GM12873 (cell line): Measurements from ENCODE around the gene SMC6.

Source experiments
- TF ChIP-seq, protein P1 (sequence below): IDR thresholded peaks from 2 replicates; pipeline ENCODE4 v1.5.1; 2012; ENCODE audit warnings: low read depth, mild to moderate bottlenecking, moderate library complexity, low read length, control low read depth; ENCODE audit not compliant: insufficient read depth; ENCODE audit errors: missing control alignments

SMC6 gene, protein sequence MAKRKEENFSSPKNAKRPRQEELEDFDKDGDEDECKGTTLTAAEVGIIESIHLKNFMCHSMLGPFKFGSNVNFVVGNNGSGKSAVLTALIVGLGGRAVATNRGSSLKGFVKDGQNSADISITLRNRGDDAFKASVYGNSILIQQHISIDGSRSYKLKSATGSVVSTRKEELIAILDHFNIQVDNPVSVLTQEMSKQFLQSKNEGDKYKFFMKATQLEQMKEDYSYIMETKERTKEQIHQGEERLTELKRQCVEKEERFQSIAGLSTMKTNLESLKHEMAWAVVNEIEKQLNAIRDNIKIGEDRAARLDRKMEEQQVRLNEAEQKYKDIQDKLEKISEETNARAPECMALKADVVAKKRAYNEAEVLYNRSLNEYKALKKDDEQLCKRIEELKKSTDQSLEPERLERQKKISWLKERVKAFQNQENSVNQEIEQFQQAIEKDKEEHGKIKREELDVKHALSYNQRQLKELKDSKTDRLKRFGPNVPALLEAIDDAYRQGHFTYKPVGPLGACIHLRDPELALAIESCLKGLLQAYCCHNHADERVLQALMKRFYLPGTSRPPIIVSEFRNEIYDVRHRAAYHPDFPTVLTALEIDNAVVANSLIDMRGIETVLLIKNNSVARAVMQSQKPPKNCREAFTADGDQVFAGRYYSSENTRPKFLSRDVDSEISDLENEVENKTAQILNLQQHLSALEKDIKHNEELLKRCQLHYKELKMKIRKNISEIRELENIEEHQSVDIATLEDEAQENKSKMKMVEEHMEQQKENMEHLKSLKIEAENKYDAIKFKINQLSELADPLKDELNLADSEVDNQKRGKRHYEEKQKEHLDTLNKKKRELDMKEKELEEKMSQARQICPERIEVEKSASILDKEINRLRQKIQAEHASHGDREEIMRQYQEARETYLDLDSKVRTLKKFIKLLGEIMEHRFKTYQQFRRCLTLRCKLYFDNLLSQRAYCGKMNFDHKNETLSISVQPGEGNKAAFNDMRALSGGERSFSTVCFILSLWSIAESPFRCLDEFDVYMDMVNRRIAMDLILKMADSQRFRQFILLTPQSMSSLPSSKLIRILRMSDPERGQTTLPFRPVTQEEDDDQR

DNA sequence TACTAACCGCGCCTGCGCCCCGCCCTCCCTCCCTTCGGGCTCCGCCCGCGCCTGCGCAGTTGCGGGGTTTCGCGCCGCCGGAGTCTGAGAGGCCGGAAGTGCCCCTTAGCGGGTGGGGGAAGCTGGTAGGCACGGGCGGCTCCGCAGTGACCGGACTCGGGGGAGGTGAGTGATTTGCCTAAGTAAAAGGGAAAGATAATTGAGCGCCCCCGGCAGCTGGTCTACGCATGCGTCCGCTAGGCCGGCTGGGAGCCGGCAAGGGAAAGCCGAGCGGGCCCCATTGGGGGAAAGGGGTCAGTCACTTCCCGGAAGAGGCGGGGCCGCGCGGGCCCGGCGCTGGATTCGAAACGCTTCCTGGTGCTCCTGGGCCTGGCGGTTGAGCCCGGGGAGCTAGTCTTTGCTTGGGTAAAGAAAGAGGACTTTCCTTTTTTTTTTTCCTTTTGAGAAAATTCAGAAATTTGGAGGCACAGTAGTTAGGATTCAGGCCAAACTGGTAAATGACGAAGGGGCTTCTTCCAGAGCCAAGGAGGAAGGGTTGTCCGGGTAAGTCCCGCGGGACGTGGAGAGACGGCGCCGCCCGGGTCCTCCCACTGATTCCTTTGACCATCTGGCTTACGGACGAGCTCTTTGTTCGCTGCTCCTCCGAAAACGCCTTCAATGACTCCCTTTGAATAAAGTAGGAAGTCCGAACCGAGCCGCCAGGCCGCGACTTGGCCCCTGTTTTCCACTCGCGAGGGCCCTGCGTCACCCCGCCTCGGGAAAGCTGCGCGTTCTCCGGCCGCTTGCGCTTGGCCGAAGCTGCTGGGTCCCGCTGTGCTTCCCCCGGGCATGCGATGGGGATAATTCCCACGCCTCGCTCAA, at the start of gene SMC6, which contains the start of gene GEN1:
Gene SMC6 (minus strand): TSS at position 8 of the 861 bp plus-strand sequence. CDS start 7,864 bp downstream, outside the sequence.
Gene GEN1 (plus strand): TSS at position 336 of the 861 bp plus-strand sequence. CDS start 5,806 bp downstream, outside the sequence.
- TF ChIP-seq, protein P1, sequence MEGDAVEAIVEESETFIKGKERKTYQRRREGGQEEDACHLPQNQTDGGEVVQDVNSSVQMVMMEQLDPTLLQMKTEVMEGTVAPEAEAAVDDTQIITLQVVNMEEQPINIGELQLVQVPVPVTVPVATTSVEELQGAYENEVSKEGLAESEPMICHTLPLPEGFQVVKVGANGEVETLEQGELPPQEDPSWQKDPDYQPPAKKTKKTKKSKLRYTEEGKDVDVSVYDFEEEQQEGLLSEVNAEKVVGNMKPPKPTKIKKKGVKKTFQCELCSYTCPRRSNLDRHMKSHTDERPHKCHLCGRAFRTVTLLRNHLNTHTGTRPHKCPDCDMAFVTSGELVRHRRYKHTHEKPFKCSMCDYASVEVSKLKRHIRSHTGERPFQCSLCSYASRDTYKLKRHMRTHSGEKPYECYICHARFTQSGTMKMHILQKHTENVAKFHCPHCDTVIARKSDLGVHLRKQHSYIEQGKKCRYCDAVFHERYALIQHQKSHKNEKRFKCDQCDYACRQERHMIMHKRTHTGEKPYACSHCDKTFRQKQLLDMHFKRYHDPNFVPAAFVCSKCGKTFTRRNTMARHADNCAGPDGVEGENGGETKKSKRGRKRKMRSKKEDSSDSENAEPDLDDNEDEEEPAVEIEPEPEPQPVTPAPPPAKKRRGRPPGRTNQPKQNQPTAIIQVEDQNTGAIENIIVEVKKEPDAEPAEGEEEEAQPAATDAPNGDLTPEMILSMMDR = no peak

DNA sequence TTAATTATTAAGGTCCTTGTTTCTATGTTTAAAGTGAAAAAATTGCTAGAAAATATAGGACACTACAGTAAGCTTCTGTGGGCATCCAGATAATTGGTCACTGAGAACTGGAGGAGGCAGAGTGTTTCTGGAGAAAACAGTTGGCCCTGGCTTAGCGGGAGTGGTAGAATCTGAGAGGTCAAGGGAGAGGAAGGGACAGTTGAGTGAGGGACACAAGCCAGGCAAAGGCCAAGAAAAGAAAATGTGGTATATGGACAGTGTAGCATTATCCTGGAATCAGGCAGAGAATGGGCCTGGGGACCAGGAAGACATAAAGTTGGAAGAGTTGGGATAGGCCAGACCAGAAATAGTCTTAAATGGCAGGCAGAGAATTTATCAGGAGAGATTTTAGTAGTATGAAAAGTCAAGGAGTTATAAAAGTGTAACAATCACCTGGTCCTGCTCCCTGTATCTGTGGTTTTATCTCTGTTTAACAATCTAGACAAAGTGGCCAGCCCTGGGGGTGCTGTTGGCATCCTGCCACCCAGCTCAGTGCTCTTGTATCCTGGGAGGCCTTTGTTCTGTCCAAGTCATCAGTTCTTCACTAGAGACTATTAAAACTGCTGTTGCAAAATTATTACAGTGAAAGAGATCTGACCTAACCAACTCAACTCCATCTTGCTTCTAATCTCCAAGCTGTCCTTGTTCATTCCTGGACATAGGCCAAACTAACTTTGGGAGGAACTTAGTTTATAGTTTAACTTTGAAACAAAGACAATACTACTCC, 47.3 kb upstream of the SMC6 start:
- TF ChIP-seq, protein P1 = no peak

DNA sequence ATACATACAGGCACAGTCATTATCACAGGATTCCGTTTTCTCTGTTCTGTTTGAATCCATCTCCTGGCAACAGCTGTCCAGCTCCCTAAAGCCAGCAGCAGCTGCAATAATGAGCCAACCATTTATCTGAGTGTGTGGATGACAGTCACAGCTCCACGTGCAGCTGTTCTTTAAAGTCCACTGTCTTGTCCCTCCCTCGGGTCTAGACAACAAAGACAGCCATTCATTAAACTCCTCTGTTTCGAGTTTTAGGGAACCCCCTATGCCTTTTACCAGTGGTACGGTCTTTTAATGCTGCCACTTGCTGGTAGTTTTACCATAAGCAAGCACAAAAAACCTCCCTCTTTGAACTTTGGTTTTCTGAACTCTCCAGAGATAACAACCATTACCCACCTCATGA, 46.6 kb upstream of the SMC6 start:
- TF ChIP-seq, protein P1 = no peak

DNA sequence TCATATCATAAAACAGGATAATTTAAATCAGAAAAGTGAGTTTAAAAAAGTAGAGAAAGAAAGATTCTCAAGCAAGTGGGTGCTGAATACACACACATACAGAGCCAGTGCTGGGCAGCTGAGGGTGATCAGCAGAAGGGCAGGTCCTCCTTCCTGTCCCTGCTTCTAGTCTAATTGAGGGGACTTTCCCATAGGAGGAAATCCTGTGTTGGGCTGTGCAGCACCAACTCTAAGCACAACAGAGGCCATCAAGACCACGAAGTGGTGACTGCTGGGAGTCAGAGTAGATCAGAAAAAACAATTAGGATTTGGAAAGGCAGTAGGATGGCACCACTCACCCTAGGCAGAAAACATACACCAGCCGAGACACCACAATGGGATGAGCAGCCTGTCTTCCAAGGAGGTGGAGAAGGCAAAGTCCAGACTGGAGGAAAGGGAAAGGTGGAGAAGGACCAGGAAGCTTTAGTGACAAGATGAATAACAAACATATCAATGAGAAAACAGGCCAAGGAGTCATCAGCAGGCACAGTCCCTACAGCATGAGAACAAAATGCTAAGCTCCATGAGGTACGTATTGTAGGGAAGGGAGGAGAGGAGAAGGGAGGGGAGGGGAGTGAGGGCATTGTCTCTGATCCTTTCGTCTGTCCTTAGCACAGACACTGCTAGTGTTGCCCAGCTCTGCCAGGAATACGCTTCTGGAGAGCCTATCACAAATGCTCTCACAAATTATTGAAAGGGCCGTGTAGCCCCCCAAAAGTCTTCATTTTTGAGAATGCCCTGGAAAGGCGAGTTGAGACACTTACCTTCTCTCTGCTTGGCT, 45.9 kb upstream of the SMC6 start:
- TF ChIP-seq, protein P1 = no peak

DNA sequence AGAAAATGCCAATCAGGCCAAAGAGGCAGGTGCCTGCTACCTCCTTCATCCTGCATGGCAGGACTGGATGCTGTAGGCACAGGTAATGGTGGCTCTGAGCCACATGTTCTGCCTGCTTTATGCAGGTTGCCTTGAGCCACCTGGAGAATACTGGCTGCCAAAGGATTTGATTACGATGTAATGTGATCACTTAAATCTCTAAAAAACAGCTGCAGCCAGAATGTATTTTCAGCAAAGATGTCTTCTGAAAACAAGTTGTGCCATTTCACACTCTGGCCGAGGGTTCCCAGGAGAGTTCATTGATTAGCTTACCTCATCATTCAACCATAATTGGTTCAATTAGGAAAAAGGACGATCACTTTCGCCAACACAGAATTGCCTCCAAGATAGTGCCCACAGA, 44.7 kb upstream of the SMC6 start:
- TF ChIP-seq, protein P1 = no peak
